Ovary (tissue), 9 donors: Measurements from ENCODE around the gene STEAP3. TPM values are rescaled to one million over a fixed set of nuclear protein-coding genes. Genes with fewer than 3 reads are reported as not detected.

Experiments
- DNase-seq, 5 donors: peaks; one replicate each; pipeline ENCODE4 v3.0.0-alpha.2; 2019 to 2020
- H3K27ac ChIP-seq, 2 donors: fragments of 200-600 bp; one replicate each; pipeline versions ENCODE4 v1.5.1 to v1.8.0; 2019 to 2022
- H3K27me3 ChIP-seq: fragments of 200-600 bp; one replicate; pipeline ENCODE4 v1.8.0; 2022
- H3K36me3 ChIP-seq: fragments of 200-600 bp; sonication (generic); one replicate; pipeline ENCODE4 v1.5.1; 2019
- H3K4me1 ChIP-seq: one replicate; pipeline ENCODE4 v1.8.1; 2013; ENCODE audit warnings: mild to moderate bottlenecking, moderate library complexity; ENCODE audit not compliant: insufficient read depth
- H3K4me3 ChIP-seq: fragments of 200-600 bp; sonication (generic); one replicate; pipeline ENCODE4 v1.5.1; 2017
- H3K9me3 ChIP-seq, 2 donors: fragments of 200-600 bp in 1 of 2; sonication (generic) in 1 of 2; one replicate each; pipeline versions ENCODE4 v1.5.1 to v1.8.1; 2013 to 2019; ENCODE audit warnings: mild to moderate bottlenecking in 1 of 2, moderate library complexity in 1 of 2
- EP300 ChIP-seq: sonication (generic); formaldehyde crosslinking; IDR thresholded peaks from one replicate; pipeline ENCODE4 v1.6.1; 2017; ENCODE audit warnings: antibody characterized with exemption
- POLR2A ChIP-seq: fragments of 450-650 bp; IDR thresholded peaks from one replicate; pipeline ENCODE4 v1.6.1; 2017; ENCODE audit warnings: antibody characterized with exemption, mild to moderate bottlenecking, moderate library complexity
- WGBS, 3 donors: extraction: QIAGEN DNeasy Blood & Tissue Kit in 1 of 3; methylation state at CpG; one replicate each; pipeline versions ENCODE4 v1.1.5 to v1.1.7; 2013 to 2017; 5-methylcytosine and 5-hydroxymethylcytosine counted together
- intact Hi-C, 4 donors: fragments of 100-400 bp; cut with DNase I; formaldehyde crosslinking; loops; one replicate each; pipeline versions ENCODE4 v1.11.0 to v1.15.1; 2022 to 2023
- polyA plus RNA-seq, 2 donors: library from polyadenylated mRNA; stranded (reverse); fragments of 200-250 nt in 1 of 2; fragments of 350-450 nt in 1 of 2; fragmentation: Illumina TruSeq in 1 of 2; extraction: RNeasy Lipid Tissue Mini Kit (QIAGEN cat#74804) in 1 of 2; gene quantifications; one replicate each; pipeline ENCODE4 v1.2.3, GENCODE V29; 2013 to 2014
- total RNA-seq, 7 donors: library from RNA; depleted of rRNA in 2 of 7; stranded (reverse); fragments of >200 nt in 2 of 7; fragmentation: NEBNext Ultra II Directional in 3 of 7; extraction: Animal tissue kit (Norgen Biotek cat#: 25700) in 3 of 7; gene quantifications; one replicate each; pipeline versions ENCODE4 v1.1.0 to v1.2.4, GENCODE V29; 2016 to 2023
- TF ChIP-seq, protein P1 (sequence below), 3 donors: fragments of 450-650 bp in 2 of 3; fragments of 200-600 bp in 1 of 3; IDR thresholded peaks; one replicate each; pipeline versions ENCODE4 v1.5.1 to v1.8.0; 2016 to 2022; ENCODE audit warnings: antibody characterized with exemption in 3 of 3, mild to moderate bottlenecking in 1 of 3
- donor health status: DM: no; HTN: no; CAD: no; lungs with moderate emphysema.
- donor health status: DM: no; HTN: no; CAD: no.
- donor health status: Bipolar disorder and iron deficiency.
- donor health status: DM: yes; HTN: yes; CAD: no.
- donor health status: DM: no; HTN: no; CAD: no.
- donor health status: DM: yes; HTN: yes; CAD: no.

The STEAP3 gene
- total and polyA plus RNA-seq, 9 donors, result 2.3 to 13.3 (median 5.8) TPM

DNA sequence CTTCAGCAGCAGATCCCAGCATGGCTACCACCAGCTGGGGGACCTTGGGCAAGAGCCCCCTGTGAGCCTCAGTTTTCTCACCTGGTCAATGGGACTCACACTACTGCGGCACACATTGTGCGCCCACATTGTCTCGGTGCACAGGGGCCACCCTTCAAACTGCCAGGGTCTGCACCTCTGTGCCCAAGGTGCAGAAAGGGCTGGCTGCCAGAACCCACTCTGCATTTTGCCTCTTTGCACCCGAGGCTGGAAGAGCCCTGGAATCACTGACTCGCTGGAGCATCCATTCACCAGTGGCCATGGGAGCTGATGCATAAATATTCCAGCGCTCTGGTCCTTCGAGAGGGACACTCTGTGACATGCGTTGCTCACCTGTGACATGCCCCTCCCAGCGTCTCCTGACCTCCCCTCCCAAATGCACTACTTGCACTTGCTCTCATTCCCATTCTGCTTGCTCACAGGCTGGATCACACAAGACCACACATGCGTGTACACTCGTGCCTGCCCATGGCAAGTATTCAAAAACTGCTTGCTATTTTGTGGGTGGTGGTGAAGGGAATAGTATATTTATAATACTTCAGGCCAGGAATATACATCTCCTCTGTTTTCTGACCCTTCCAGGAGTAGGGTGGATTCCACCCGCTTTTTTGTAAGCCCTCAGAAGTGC is 46.3 kb upstream of the STEAP3 start:
- no peaks in the 10 kb centered on the region for H3K9me3 ChIP-seq

DNA sequence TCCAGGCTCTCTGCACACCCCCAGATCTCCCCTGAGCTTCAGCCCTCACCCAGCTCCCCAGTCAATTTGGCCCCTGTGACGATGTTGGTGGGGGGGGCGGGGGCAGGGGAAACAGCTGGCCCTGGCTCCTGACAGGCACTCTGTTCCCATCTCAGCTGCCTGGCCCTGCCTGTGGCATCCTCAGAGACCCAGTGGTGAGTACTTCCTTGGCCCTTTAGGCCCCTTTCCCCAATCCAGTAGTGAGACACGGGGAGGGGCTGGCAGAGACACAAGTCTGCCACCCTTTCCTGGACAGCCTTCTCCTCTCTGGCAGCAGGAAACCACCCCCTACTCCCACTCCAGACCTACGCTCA is 45.8 kb upstream of the STEAP3 start:
- 63 to 76% (median 68%) methylated on average over 4 of the region's 4 CpGs for WGBS, 3 donors
- DNase-seq, result no peak
- intact Hi-C loops, result no loop called here

More for the DNA sequence above, 46.3 kb upstream of the STEAP3 start:
- Histone ChIP-seq H3K4me3 (no peak overlapping the region), H3K27me3 (no peaks in the 10 kb centered on the region), H3K27ac (no peak overlapping the region), H3K4me1 (no peaks in the 10 kb centered on the region), H3K36me3 (no peaks in the 10 kb centered on the region)
- DNase-seq, result no peak
- intact Hi-C loops, result no loop called here
- WGBS, 3 donors, result 83 to 93% (median 87%) methylated on average over 12 of the region's 12 CpGs
- TF ChIP-seq, protein P1, sequence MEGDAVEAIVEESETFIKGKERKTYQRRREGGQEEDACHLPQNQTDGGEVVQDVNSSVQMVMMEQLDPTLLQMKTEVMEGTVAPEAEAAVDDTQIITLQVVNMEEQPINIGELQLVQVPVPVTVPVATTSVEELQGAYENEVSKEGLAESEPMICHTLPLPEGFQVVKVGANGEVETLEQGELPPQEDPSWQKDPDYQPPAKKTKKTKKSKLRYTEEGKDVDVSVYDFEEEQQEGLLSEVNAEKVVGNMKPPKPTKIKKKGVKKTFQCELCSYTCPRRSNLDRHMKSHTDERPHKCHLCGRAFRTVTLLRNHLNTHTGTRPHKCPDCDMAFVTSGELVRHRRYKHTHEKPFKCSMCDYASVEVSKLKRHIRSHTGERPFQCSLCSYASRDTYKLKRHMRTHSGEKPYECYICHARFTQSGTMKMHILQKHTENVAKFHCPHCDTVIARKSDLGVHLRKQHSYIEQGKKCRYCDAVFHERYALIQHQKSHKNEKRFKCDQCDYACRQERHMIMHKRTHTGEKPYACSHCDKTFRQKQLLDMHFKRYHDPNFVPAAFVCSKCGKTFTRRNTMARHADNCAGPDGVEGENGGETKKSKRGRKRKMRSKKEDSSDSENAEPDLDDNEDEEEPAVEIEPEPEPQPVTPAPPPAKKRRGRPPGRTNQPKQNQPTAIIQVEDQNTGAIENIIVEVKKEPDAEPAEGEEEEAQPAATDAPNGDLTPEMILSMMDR (IDR thresholded peaks at IDR 0.05), result no peak
- no peak for TF ChIP-seq EP300
- no peak for TF ChIP-seq POLR2A

DNA sequence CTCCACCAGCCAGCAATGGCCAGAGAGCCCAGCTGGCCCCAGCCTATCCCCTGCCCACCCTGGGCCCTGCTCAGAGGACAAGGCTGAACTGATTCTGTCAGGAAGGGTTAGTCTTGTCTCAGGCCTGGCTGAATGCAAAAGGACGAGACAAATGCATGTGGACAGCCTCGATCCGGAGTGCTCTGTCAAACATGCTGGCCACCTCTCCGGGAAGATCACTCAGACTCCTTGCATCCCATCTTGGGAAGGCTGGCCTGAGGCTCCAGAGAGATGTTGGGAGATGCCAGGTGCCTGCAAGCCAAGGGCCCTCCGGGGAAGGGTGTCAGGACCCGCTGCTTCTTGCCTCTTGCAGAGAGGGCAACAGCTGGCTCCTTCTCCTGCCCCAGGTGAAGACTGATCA is 44.9 kb upstream of the STEAP3 start:
- no peak overlapping the region for H3K27ac ChIP-seq
- H3K4me1 ChIP-seq, result no peaks in the 10 kb centered on the region
- DNase-seq, result no peak
- no peaks in the 10 kb centered on the region for H3K9me3 ChIP-seq
- no peaks in the 10 kb centered on the region for H3K27me3 ChIP-seq
- no peak overlapping the region for H3K4me3 ChIP-seq
- intact Hi-C loops, result no loop called here
- no peak for TF ChIP-seq EP300
- TF ChIP-seq, protein P1 (IDR thresholded peaks at IDR 0.05), result no peak
- TF ChIP-seq POLR2A, result no peak
- WGBS, 3 donors, result 85 to 97% (median 96%) methylated on average over 6 of the region's 6 CpGs
- H3K36me3 ChIP-seq, result no peaks in the 10 kb centered on the region

More for the DNA sequence above, 45.8 kb upstream of the STEAP3 start:
- H3K9me3 ChIP-seq, result no peaks in the 10 kb centered on the region
- no peaks in the 10 kb centered on the region for H3K4me1 ChIP-seq
- no peaks in the 10 kb centered on the region for H3K36me3 ChIP-seq
- TF ChIP-seq POLR2A (no peak), EP300 (no peak)
- TF ChIP-seq, protein P1 (IDR thresholded peaks at IDR 0.05), result no peak
- no peaks in the 10 kb centered on the region for H3K27me3 ChIP-seq
- no peak overlapping the region for H3K27ac ChIP-seq
- no peak overlapping the region for H3K4me3 ChIP-seq

DNA sequence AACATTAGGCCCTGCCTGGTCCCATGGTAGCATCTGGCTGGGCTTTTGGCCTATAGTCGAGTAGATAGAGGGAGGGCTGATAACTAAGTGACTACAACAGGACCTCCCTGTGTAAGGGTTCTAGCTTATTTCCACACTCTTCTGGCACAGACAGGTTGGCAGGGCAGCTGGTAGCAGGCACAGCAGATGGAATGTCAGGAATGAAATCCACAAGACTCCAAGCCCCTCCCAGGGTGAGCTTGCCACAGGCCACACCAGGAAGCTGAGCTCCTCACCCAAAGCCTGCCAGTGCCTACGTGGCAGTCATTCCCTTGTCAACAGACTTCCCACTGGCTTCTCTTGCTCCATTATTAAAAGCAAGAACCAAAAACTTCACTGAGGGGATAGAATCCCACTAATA is 44.4 kb upstream of the STEAP3 start:
- no peaks in the 10 kb centered on the region for H3K36me3 ChIP-seq
- H3K4me1 ChIP-seq, result no peaks in the 10 kb centered on the region
- H3K4me3 ChIP-seq, result no peak overlapping the region
- intact Hi-C loops, result no loop called here
- WGBS, 3 donors, result 57 to 80% (median 60%) methylated on average over 2 of the region's 2 CpGs
- no peak overlapping the region for H3K27ac ChIP-seq
- TF ChIP-seq, protein P1 (IDR thresholded peaks at IDR 0.05), result no peak
- TF ChIP-seq POLR2A, result no peak
- no peak for TF ChIP-seq EP300
- no peaks in the 10 kb centered on the region for H3K27me3 ChIP-seq
- no peak for DNase-seq
- H3K9me3 ChIP-seq, result no peaks in the 10 kb centered on the region
